Ishikawa (cell line): ENCODE measurements around the gene IRAK4.

ENCODE experiments used
- CEBPB ChIP-seq: IDR thresholded peaks from 2 replicates; pipeline ENCODE4 v1.6.1; 2012
- EGR1 ChIP-seq: IDR thresholded peaks from 2 replicates; pipeline ENCODE4 v1.6.1; 2012
- EP300 ChIP-seq: IDR thresholded peaks from 2 replicates; pipeline ENCODE4 v1.6.1; 2012; ENCODE audit warnings: borderline replicate concordance
- FOXM1 ChIP-seq: IDR thresholded peaks from 2 replicates; pipeline ENCODE4 v1.6.1; 2012; ENCODE audit warnings: low read depth, borderline replicate concordance
- MAX ChIP-seq: IDR thresholded peaks from 2 replicates; pipeline ENCODE4 v1.6.1; 2012
- REST ChIP-seq: IDR thresholded peaks from 2 replicates; pipeline ENCODE4 v1.6.1; 2012; ENCODE audit warnings: low read depth, mild to moderate bottlenecking
- TAF1 ChIP-seq: IDR thresholded peaks from 2 replicates; pipeline ENCODE4 v1.6.1; 2012; ENCODE audit warnings: low read depth, mild to moderate bottlenecking
- TCF12 ChIP-seq: IDR thresholded peaks from 2 replicates; pipeline ENCODE4 v1.6.1; 2012; ENCODE audit warnings: low read depth
- TEAD4 ChIP-seq: IDR thresholded peaks from 2 replicates; pipeline ENCODE4 v1.6.1; 2012
- YY1 ChIP-seq: IDR thresholded peaks from 2 replicates; pipeline ENCODE4 v1.6.1; 2012; ENCODE audit warnings: low read depth
- ZBTB7A ChIP-seq: IDR thresholded peaks from 2 replicates; pipeline ENCODE4 v1.6.1; 2012; ENCODE audit warnings: low read depth
- TF ChIP-seq, protein P1 (sequence below): IDR thresholded peaks from 2 replicates; pipeline ENCODE4 v1.6.1; 2012

Gene IRAK4

GRCh38 chr12:43835656-43836474 is 77.1 kb downstream of the IRAK4 start, which contains the start of gene TMEM117:
TSS of gene TMEM117 (plus strand) at chr12:43836081.
- TF ChIP-seq CEBPB: no peak
- 0 out of 2 replicates have a peak, but pooled peaks have one; percentile 59 for TF ChIP-seq ZBTB7A
- TF ChIP-seq MAX: peak; percentile 90
- peak; percentile 71; the same call in 1 of the 2 replicates for TF ChIP-seq EGR1
- no peak; the same call in 1 of the 2 replicates for TF ChIP-seq EP300
- peak; percentile 25; the same call in 1 of the 2 replicates for TF ChIP-seq TEAD4
- TF ChIP-seq REST: no peak
- peak; percentile 67; the same call in 1 of the 2 replicates for TF ChIP-seq YY1
- TF ChIP-seq TCF12: peak; percentile 22; the same call in 1 of the 2 replicates

- TF ChIP-seq EGR1: 0 out of 2 replicates have a peak, but pooled peaks have one; percentile 7
- TF ChIP-seq FOXM1: no peak
- no peak for TF ChIP-seq TAF1
- no peak for TF ChIP-seq TCF12
- no peak for TF ChIP-seq TEAD4
- no peak for TF ChIP-seq CEBPB
- TF ChIP-seq, protein P1, sequence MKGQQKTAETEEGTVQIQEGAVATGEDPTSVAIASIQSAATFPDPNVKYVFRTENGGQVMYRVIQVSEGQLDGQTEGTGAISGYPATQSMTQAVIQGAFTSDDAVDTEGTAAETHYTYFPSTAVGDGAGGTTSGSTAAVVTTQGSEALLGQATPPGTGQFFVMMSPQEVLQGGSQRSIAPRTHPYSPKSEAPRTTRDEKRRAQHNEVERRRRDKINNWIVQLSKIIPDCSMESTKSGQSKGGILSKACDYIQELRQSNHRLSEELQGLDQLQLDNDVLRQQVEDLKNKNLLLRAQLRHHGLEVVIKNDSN: no peak
Measured at GRCh38 chr12:43836475-43836989, 77.8 kb downstream of the IRAK4 start.
